GM12873 (cell line): ENCODE data around the gene IRAK1.

Experiments
- TF ChIP-seq, protein P1 (sequence below): IDR thresholded peaks from 2 replicates; pipeline ENCODE4 v1.5.1; 2012; ENCODE audit warnings: low read depth, mild to moderate bottlenecking, moderate library complexity, low read length, control low read depth; ENCODE audit not compliant: insufficient read depth; ENCODE audit errors: missing control alignments

Gene IRAK1

DNA sequence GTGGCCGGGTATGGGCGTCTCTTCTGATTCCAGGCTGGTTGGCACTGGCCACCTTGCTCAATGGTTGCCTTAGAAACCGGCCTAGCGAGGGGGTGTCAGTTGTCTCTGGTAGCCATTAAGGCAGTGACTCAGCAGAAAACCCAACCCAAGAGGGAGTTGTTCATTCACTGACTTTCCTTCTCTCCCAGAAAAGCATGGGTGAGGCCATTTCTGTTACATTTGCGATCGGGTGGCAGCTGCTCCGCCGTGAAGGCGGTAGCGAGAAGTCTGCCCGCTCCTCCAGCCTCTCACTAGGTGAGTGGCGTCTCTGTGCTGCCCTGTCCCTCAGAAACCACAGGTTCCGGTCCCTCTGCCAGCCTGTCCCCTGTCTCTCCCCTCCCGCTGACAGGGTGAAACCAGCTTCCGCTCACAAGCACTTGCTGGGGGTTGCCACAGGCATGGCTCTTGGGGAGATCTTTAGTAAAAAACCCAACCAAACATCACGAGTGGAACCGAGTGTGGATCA, 17.4 kb downstream of the IRAK1 start:
- TF ChIP-seq, protein P1, sequence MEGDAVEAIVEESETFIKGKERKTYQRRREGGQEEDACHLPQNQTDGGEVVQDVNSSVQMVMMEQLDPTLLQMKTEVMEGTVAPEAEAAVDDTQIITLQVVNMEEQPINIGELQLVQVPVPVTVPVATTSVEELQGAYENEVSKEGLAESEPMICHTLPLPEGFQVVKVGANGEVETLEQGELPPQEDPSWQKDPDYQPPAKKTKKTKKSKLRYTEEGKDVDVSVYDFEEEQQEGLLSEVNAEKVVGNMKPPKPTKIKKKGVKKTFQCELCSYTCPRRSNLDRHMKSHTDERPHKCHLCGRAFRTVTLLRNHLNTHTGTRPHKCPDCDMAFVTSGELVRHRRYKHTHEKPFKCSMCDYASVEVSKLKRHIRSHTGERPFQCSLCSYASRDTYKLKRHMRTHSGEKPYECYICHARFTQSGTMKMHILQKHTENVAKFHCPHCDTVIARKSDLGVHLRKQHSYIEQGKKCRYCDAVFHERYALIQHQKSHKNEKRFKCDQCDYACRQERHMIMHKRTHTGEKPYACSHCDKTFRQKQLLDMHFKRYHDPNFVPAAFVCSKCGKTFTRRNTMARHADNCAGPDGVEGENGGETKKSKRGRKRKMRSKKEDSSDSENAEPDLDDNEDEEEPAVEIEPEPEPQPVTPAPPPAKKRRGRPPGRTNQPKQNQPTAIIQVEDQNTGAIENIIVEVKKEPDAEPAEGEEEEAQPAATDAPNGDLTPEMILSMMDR = no peak

DNA sequence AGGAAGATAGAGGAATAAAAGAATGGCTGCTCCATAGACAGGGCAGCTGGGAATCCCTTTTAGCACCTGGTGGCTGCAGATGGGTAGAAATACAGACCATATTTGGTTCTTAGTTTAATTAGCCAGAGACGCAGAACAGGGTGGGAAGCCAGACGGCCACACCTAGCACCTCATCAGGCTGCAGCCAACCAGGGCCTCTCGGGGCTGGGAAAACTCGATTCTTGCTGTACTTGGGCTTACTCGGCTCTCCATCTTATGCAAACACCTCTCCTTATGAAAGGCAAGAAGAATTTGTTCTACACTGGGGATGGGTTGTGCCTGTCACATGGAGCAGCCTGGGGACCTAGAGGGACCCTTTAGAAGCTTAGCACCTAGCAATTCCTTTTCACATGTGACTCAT, 19.7 kb downstream of the IRAK1 start:
- TF ChIP-seq, protein P1 = no peak

DNA sequence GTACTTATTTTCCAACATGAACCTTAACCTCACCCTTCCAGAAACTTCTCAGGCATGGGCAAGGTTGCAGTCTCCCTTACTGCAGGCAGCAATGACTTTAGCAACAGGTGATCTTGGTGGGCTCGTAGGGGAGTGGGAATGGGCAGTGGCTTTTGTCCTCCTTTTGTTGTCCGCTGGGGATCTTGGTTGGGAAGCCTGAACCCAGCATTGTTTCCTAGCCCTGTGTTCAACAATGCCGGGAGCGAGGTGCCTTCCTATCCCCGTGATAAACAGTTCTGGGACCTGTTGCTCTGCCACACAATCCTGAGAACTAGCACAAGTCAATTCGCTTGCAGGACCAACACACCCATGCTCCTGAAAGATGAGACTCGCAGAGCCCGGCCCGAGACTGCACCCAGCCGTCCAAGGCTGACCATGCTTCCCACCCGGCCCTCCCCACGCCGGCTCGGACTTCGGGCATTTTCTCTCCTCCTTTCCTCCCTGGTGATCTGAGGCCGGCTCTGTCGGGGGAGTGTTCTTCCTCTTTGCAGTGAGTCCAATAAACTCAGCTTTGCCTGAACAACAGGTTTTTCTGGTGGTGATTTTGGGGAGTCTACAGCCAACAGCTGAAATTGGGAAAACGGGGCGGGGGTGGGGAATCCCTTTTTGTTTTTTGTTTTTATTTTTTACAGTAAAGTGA, 20.2 kb downstream of the IRAK1 start:
- TF ChIP-seq, protein P1 = no peak

DNA sequence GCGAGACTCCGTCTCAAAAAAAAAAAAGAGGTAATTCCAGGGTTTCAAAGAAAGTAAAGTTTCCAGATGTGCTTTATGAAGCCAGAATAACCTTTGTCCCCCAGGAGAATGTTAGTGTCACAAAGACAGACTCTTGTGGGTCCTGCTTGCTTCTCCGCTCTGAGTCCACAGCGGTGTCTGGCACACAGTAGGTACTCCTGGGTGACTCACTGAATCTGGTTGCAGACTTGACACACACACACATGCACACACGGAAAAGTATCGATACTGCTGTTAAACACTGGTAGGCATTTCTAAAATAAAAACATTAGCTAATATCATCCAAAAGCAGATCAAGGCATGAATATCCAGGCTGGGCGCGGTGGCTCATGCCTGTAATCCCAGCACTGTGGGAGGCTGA, 24.2 kb downstream of the IRAK1 start:
- TF ChIP-seq, protein P1 = no peak

DNA sequence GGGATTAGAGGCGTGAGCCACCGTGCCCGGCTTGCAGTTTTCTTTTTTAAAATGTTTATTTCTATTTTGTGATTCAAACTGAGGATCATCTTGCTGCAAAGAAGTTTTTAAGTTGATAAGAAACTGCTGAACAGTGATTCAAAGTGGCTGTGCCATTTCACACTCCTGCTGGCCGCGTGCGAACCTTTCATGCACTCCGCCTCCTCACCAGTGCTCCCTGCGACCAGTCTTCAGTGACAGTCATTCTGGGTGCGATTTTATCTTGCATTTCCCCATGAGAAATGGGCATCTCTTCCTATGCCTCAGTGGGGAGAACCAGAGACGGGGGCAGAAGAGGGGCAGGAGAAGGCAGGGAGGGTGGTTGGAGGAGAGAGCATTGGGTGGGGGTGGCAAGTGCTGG, 25.7 kb downstream of the IRAK1 start:
- TF ChIP-seq, protein P1 = no peak

DNA sequence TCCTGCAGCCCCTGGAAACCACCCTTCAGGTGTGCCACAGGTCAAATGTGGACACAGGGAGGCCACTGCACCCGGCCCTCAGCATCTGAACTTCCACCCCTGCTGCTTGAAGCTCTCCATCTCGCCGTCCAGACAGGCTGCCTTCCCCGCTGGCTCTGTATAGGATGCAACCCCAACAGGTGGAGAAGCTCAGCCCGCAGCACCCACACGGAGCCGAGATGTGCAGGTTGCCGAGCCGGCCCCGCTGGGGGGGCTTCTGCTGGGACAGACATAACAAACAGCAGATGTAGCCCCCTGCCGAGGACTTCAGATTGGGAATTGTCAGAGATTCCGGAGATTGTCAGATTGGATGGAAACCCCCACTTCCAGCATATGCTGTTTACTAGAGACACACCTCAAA, 26.6 kb downstream of the IRAK1 start:
- TF ChIP-seq, protein P1 = no peak

DNA sequence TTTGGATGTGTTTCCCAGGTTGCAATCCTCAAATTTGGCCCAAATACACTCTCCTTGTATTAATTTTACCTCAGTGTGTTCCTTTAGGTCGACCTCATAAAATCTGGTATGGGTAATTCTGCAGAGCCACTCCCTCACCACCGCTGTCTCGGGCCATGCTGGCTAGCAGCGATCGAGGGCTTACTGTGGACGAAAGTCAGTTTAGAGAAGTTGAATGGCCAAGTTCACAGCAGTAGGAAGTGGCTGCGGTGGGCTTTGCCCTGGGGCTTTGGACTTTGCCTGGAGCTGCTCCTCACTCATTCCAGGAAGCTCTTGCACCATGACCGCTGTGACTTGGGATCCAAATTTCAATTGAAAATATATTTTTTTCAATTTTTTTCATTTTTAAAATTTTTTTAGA, 27.5 kb downstream of the IRAK1 start:
- TF ChIP-seq, protein P1 = no peak
